ENCODE measurements around the gene ANKRD63. TPM values are rescaled to one million over a fixed set of nuclear protein-coding genes. Genes with fewer than 3 reads are reported as not detected.

The ANKRD63 gene
- polyA plus RNA-seq, 1 of the 3 experiments (the other 2 are of a cell fraction), result not detected

DNA sequence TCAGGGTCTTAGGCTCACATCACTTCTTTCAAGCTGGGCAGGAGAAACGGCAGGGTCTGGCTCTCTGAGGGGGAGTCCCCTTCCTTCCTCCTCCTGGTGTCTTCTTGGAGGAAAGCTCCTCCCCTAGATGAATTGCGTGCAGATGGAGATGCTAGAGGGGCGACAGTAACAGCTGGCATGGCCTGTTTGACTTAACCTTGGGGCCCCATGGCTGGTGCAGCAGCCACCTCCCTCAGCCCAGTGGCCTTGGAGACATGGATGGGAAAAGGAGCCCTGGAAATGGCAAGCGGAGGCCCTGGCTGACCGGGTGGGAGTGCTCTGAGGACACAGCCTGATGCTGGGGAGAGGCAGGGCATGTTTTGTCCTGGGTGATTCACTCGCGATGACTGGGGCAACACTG lies 23.8 kb downstream of the ANKRD63 start:
- no peak overlapping the region for H3K4me2 ChIP-seq
- peaks cover 0 to 2% of the 10 kb centered on the region in 2 experiments; a peak in 1 of 4 replicates for H3K4me1 ChIP-seq (ENCODE audit: control insufficient read depth in 1 of 2, insufficient read depth in 2 of 2, low read depth in 1 of 2, low read length in 1 of 2)
- 94% methylated on average over 6 of the region's 7 CpGs for WGBS (ENCODE audit: low lambda C conversion rate)
- no peaks in the 10 kb centered on the region for H3K9me3 ChIP-seq
- DNase-seq, result no peak
- TF ChIP-seq ELF1 (IDR thresholded peaks at IDR 0.05) (no peak), GABPA (IDR thresholded peaks at IDR 0.05; ENCODE audit: low read depth) (no peak), RFX5 (IDR thresholded peaks at IDR 0.05; ENCODE audit: low read length) (no peak), YY1 (IDR thresholded peaks at IDR 0.05; ENCODE audit: low read depth) (no peak)
- TF ChIP-seq, protein P1, sequence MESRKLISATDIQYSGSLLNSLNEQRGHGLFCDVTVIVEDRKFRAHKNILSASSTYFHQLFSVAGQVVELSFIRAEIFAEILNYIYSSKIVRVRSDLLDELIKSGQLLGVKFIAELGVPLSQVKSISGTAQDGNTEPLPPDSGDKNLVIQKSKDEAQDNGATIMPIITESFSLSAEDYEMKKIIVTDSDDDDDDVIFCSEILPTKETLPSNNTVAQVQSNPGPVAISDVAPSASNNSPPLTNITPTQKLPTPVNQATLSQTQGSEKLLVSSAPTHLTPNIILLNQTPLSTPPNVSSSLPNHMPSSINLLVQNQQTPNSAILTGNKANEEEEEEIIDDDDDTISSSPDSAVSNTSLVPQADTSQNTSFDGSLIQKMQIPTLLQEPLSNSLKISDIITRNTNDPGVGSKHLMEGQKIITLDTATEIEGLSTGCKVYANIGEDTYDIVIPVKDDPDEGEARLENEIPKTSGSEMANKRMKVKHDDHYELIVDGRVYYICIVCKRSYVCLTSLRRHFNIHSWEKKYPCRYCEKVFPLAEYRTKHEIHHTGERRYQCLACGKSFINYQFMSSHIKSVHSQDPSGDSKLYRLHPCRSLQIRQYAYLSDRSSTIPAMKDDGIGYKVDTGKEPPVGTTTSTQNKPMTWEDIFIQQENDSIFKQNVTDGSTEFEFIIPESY (IDR thresholded peaks at IDR 0.05; ENCODE audit: borderline replicate concordance, low read depth), result no peak
- H3K4me3 ChIP-seq (ENCODE audit: low read depth in 2 of 2, low read length in 1 of 2), result no peak overlapping the region
- peaks cover 9% of the 10 kb centered on the region for H3F3A ChIP-seq (replicated peaks; ENCODE audit: insufficient read depth)
- H2AFZ ChIP-seq (ENCODE audit: low read depth), result no peak overlapping the region
- no peak overlapping the region for H3K9ac ChIP-seq
- 0 out of 2 replicates have a peak, but pooled peaks cover 5% of the 10 kb centered on the region for H3K27me3 ChIP-seq (ENCODE audit: insufficient read depth)
- no peaks in the 10 kb centered on the region for H3K79me2 ChIP-seq (ENCODE audit: insufficient read depth)
- ChIA-PET POLR2A (no interaction called here), CTCF (interaction anchor here (1.1 to 34.5 kb wide), 4 partner anchors 10 to 51 kb away, joined by 3 to 868 read pairs (median 362); no protein-coding TSS in a partner anchor)
- H3K27ac ChIP-seq (ENCODE audit: low read depth in 2 of 2, low read length in 1 of 2), result no peak overlapping the region
- H3K9me2 ChIP-seq, result no peaks in the 10 kb centered on the region
- H4K20me1 ChIP-seq (ENCODE audit: insufficient read depth), result no peaks in the 10 kb centered on the region
- H3K36me3 ChIP-seq (replicated peaks in 1 of 2; ENCODE audit: control insufficient read depth in 1 of 2, insufficient read depth in 2 of 2, low read length in 1 of 2), result no peaks in the 10 kb centered on the region

DNA sequence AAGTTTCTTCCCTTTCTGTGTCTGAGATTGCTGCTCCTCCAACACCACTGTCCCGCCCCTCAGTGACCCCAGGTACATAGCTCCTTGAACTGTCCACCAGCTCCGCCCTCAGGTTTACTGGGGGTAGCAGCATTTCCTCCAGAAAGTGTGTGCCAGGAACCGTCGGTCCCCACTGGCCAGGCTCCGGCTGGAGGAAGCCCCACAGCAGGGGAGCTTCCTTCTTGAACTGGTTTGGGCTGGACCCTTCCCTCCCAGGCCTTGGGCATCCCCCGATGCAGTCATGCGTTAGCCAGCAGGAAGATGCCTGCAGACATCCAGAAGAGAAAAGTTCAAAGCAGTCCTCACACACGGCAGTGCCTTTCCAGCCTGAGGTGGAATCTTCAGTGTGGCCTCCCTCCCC lies 24.3 kb downstream of the ANKRD63 start:
- Histone ChIP-seq H4K20me1 (ENCODE audit: insufficient read depth) (no peaks in the 10 kb centered on the region), H3K27ac (ENCODE audit: low read depth in 2 of 2, low read length in 1 of 2) (no peak overlapping the region), H3K4me1 (ENCODE audit: control insufficient read depth in 1 of 2, insufficient read depth in 2 of 2, low read depth in 1 of 2, low read length in 1 of 2) (peaks cover 0 to 2% of the 10 kb centered on the region in 2 experiments; a peak in 1 of 4 replicates), H3K36me3 (replicated peaks in 1 of 2; ENCODE audit: control insufficient read depth in 1 of 2, insufficient read depth in 2 of 2, low read length in 1 of 2) (no peaks in the 10 kb centered on the region), H3K4me2 (no peak overlapping the region), H3K9ac (no peak overlapping the region), H3K4me3 (ENCODE audit: low read depth in 2 of 2, low read length in 1 of 2) (no peak overlapping the region), H2AFZ (ENCODE audit: low read depth) (no peak overlapping the region), H3K27me3 (ENCODE audit: insufficient read depth) (peaks cover 10% of the 10 kb centered on the region; the same call in 1 of the 2 replicates), H3K9me3 (no peaks in the 10 kb centered on the region), H3K79me2 (ENCODE audit: insufficient read depth) (no peaks in the 10 kb centered on the region), H3F3A (replicated peaks; ENCODE audit: insufficient read depth) (peaks cover 9% of the 10 kb centered on the region), H3K9me2 (no peaks in the 10 kb centered on the region)
- ChIA-PET POLR2A (no interaction called here), CTCF (interaction anchor here (1.1 to 34.5 kb wide), 5 partner anchors 9 to 79 kb away, joined by 3 to 868 read pairs (median 7); no protein-coding TSS in a partner anchor)
- TF ChIP-seq ELF1 (IDR thresholded peaks at IDR 0.05) (no peak), EZH2phosphoT487 (IDR thresholded peaks at IDR 0.05; ENCODE audit: borderline replicate concordance, low read depth) (no peak), RFX5 (IDR thresholded peaks at IDR 0.05; ENCODE audit: low read length) (no peak), TCF12 (IDR thresholded peaks at IDR 0.05) (no peak), FOSL2 (IDR thresholded peaks at IDR 0.05; ENCODE audit: borderline replicate concordance, low read depth) (no peak), EP300 (IDR thresholded peaks at IDR 0.05; ENCODE audit: borderline replicate concordance in 1 of 2, low read depth in 1 of 2, low read length in 1 of 2) (no peak), JUND (IDR thresholded peaks at IDR 0.05) (no peak)
- TF ChIP-seq, protein P2, sequence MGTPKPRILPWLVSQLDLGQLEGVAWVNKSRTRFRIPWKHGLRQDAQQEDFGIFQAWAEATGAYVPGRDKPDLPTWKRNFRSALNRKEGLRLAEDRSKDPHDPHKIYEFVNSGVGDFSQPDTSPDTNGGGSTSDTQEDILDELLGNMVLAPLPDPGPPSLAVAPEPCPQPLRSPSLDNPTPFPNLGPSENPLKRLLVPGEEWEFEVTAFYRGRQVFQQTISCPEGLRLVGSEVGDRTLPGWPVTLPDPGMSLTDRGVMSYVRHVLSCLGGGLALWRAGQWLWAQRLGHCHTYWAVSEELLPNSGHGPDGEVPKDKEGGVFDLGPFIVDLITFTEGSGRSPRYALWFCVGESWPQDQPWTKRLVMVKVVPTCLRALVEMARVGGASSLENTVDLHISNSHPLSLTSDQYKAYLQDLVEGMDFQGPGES (IDR thresholded peaks at IDR 0.05; ENCODE audit: low read depth, low read length), result no peak
- DNase-seq, result no peak
- 100% methylated on average over 3 of the region's 8 CpGs for WGBS (ENCODE audit: low lambda C conversion rate)

Measured in SK-N-SH (cell line).